Mucosa of gallbladder (tissue), 1 donor: Measurements from ENCODE around the gene GNL1. TPM values are rescaled to one million over a fixed set of nuclear protein-coding genes. Genes with fewer than 3 reads are reported as not detected.
"Not testable (repeated sequence)": the region's sequence is repeated elsewhere in the genome, so short reads cannot be mapped to it uniquely, and the experiment has no call there.

Experiments used
- DNase-seq: peaks from one replicate; pipeline ENCODE4 v3.0.0-alpha.2; 2020; ENCODE audit warnings: low spot score
- total RNA-seq: library from RNA; stranded (reverse); gene quantifications from one replicate; pipeline ENCODE4 v1.2.1, GENCODE V29; 2021
- donor health status: DM: no; HTN: no; CAD: no.

The GNL1 gene
- total RNA-seq, 1 donor from 2014 or later, result 68.1 TPM

DNA sequence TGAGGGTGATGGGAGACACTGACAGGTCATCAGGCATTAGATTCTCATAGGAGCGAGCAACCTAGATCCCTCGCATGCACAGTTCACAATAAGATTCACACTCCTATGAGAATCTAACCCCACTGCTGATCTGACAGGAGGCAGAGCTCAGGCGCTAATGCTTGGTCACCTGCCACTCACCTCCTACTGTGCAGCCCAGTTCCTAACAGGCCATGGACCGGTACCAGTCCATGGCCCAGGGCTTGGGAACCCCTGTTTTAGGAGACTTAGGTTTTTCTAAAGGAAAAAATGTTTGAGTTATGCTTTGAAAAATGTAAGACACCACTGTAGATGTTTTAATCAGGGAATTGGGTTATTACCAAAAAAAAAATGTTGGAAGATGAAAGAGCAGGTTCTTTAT, 60.3 kb downstream of the GNL1 start:
- no peak for DNase-seq

DNA sequence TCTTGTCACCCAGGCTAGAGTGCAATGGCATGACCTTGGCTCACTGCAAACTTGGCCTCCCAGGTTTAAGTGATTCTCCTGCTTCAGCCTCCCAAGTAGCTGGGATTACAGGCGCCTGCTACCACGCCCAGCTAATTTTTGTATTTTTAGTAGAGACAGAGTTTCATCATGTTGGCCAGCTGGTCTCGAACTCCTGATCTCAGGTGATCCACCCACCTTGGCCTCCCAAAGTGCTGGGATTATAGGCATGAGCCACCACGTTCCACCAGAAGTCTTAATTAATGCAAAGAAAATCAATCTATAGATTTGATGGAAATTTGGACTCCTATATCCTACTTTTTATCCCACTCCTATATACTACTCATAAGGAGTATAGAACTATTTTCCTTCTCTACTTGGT, 61.2 kb downstream of the GNL1 start:
- not testable (repeated sequence) for DNase-seq

DNA sequence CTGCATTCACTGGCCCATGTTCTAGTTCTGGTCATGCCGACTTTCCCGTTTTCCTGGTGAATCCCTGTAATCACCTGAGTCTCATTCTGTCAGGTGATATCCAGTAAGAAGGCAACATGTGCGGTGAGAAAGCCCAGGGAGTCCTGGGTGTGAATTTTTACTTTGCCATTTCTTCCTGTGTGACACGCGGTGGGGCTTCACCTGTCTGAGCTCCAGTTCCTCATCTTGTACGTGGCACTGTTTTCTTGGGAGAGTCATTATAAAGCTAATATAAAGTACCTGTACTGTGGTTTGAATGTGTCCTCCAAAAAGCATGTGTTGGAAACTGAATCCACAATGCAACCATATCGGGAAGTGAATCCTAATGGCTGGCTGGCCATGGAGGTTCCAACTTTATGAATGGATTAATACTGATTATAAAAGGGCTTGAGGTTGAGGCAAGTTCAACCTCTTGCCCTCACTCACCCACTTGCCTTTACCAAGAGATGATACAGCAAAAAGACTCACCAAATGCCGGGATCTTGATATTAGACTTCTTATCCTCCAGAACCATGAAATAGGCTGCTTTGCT, 61.9 kb downstream of the GNL1 start:
- no peak for DNase-seq

DNA sequence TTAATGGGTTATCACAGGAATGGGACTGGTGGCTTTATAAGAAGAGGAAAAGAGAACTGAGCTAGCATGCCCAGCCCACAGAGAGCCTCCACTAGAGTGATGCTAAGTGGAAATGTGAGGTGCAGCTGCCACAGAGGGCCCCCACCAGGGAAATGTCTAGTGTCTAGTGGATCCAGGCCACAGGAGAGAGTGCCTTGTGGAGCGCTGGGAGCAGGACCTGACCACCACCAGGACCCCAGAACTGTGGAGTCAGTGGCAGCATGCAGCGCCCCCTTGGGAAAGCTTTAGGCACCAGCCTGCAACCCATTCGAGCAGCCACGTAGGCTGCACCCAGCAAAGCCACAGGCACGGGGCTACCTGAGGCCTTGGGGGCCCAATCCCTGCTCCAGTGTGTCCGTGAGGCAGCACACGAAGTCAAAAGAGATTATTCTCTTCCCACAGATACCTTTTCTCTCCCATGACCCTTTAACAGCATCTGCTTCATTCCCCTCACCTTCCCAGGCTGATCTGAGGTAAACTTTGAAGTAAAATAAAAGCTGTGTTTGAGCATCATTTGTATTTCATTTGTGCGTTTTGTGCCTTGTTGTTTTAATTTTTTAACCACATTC, 62.5 kb downstream of the GNL1 start:
- no peak for DNase-seq

DNA sequence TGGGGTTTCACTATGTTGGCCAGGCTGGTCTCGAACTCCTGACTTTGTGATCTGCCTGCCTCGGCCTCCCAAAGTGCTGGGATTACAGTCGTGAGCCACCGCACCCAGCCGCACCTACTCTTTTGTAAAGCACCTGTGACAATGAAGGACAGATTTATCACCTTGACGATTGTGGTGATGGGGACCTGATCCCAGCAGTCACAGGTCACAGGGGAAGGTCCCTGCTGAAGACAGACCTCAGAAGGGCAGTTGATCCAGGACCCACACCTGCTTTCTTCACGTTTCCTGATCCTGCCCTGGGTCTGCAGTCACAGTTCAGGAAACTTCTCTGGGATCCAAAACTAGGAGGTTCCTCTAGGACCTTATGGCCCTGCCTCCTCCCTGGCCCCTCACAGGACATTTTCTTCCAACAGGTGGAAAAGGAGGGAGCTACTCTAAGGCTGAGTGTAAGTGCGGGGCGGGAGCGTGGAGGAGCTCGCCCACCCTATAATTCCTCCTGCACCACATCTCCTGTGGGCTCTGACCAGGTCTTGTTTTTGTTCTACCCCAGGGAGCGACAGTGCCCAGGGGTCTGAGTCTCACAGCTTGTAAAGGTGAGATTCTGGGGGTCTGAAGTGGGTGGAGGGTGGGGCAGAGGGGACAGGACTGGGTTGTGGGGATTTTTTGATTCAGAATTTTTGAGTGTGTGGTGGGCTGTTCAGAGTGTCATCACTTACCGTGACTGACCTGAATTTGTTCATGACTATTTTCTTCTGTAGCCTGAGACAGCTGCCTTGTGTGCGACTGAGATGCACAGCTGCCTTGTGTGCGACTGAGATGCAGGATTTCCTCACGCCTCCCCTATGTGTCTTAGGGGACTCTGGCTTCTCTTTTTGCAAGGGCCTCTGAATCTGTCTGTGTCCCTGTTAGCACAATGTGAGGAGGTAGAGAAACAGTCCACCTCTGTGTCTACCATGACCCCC, 64.0 kb downstream of the GNL1 start:
- DNase-seq, result no peak

Other genes starting within 250 kb of the GNL1 start
- 14.0 TPM for gene TRIM39, start 229.6 kb downstream of the GNL1 start, total RNA-seq
- 42.6 TPM for gene RPP21, start 211.3 kb downstream of the GNL1 start, total RNA-seq
- gene HLA-E, start 67.0 kb downstream of the GNL1 start, total RNA-seq, result 385 TPM
- gene PRR3, start 806 bp upstream of the GNL1 start, total RNA-seq, result 8.0 TPM
- gene ABCF1, start 15.0 kb upstream of the GNL1 start, total RNA-seq, result 48.7 TPM
- gene PPP1R10, start 60.8 kb upstream of the GNL1 start, total RNA-seq, result 95.6 TPM
- gene MRPS18B, start 61.4 kb upstream of the GNL1 start, total RNA-seq, result 45.2 TPM
- gene ATAT1, start 70.4 kb upstream of the GNL1 start, total RNA-seq, result 23.5 TPM
- 30.3 TPM for gene C6orf136, start 90.6 kb upstream of the GNL1 start, total RNA-seq
- gene DHX16, start 116.5 kb upstream of the GNL1 start, total RNA-seq, result 31.2 TPM
- gene PPP1R18, start 130.2 kb upstream of the GNL1 start, total RNA-seq, result 44.0 TPM
- 7.7 TPM for gene NRM, start 134.5 kb upstream of the GNL1 start, total RNA-seq
- gene MDC1, start 160.8 kb upstream of the GNL1 start, total RNA-seq, result 33.4 TPM
- 277 TPM for gene TUBB, start 163.9 kb upstream of the GNL1 start, total RNA-seq
- gene FLOT1, start 186.2 kb upstream of the GNL1 start, total RNA-seq, result 177 TPM
- gene IER3, start 188.1 kb upstream of the GNL1 start, total RNA-seq, result 61.7 TPM